HepG2 (cell line): ENCODE results near the gene ZNF593OS. TPM values are rescaled to one million over a fixed set of nuclear protein-coding genes. Genes with fewer than 3 reads are reported as not detected.

ENCODE experiments used
- ATAC-seq: fragments of 200-7000 bp; cut with Tn5 transposase; 3 replicates; pipeline ENCODE4 v1.9.1; 2020; ENCODE audit warnings: mild to moderate bottlenecking, moderate library complexity
- BruUV-seq: library from RNA; stranded (reverse); fragments of 400-500 nt; replicated peaks from 2 replicates; lab custom pipeline; 2021; lab: Mats Ljungman, UMichigan
- CTCF ChIA-PET: fragments of 300-600 bp; formaldehyde crosslinking; extraction: SDS; loops from one replicate; lab custom pipeline; 2021; ENCODE audit warnings: low total read pairs, inconsistent platforms, low intra/inter-chr PET ratio; lab: Yijun Ruan, JAX
- POLR2A ChIA-PET: fragments of 350-600 bp; sonication (Branson Sonifier 250); formaldehyde crosslinking; loops from one replicate; lab custom pipeline; 2020; ENCODE audit warnings: antibody characterized with exemption, inconsistent platforms; lab: Yijun Ruan, JAX
- DNase-seq: peaks from one replicate; pipeline ENCODE4 v3.0.0-alpha.2; 2015; ENCODE audit warnings: low spot score
- FAIRE-seq: peaks from 3 replicates; lab custom pipeline; 2011; peaks lifted over from hg19 to GRCh38; lab: Jason Lieb, UNC
- H2AFZ ChIP-seq: one replicate; pipeline ENCODE4 v1.6.1; 2011; ENCODE audit warnings: low read length, inconsistent platforms
- H3K27ac ChIP-seq: fragments of 300-600 bp; 3 replicates; pipeline ENCODE4 v1.8.0; 2011; ENCODE audit warnings: mixed run types, mild to moderate bottlenecking, mixed read lengths, low read length, inconsistent platforms; ENCODE audit not compliant: insufficient read depth; ENCODE audit errors: extremely low read length
- H3K27me3 ChIP-seq, 2 experiments: fragments of 200-600 bp in 1 of 2; 2 replicates in 1 of 2; 3 replicates in 1 of 2; pipeline versions ENCODE4 v1.6.0 to v1.8.0; 2011; ENCODE audit warnings: low read length in 2 of 2, mild to moderate bottlenecking in 2 of 2, moderate library complexity in 2 of 2, inconsistent platforms in 1 of 2; ENCODE audit not compliant: insufficient read depth in 2 of 2, control insufficient read depth in 1 of 2
- H3K36me3 ChIP-seq, 2 experiments: fragments of 200-600 bp in 1 of 2; replicated peaks in 1 of 2; 2 replicates in 1 of 2; 3 replicates in 1 of 2; pipeline versions ENCODE4 v1.5.1 to v1.8.0; 2011; ENCODE audit warnings: low read length in 2 of 2, inconsistent platforms in 1 of 2; ENCODE audit not compliant: insufficient read depth in 2 of 2, control insufficient read depth in 1 of 2
- H3K4me1 ChIP-seq: 2 replicates; pipeline ENCODE4 v1.5.1; 2012; ENCODE audit warnings: low read length, inconsistent platforms; ENCODE audit not compliant: insufficient read depth
- H3K4me2 ChIP-seq: 2 replicates; pipeline ENCODE4 v1.6.0; 2011; ENCODE audit warnings: low read depth, low read length, inconsistent platforms
- H3K4me3 ChIP-seq, 3 experiments: fragments of 200-600 bp in 1 of 3; sonication (generic), shearing (Covaris generic) in 1 of 3; replicated peaks in 1 of 3; 2 replicates each; pipeline ENCODE4 v1.5.1; 2011 to 2016; ENCODE audit warnings: low read length in 3 of 3, inconsistent platforms in 2 of 3, low read depth in 2 of 3, mild to moderate bottlenecking in 2 of 3, control low read depth in 1 of 3, mixed read lengths in 1 of 3; ENCODE audit not compliant: insufficient read depth in 1 of 3
- H3K79me2 ChIP-seq: one replicate; pipeline ENCODE4 v1.6.1; 2011; ENCODE audit warnings: low read length, inconsistent platforms; ENCODE audit not compliant: insufficient read depth
- H3K9ac ChIP-seq: 2 replicates; pipeline ENCODE4 v1.6.0; 2011; ENCODE audit warnings: mild to moderate bottlenecking, low read depth, low read length, inconsistent platforms; ENCODE audit not compliant: insufficient read depth
- H3K9me3 ChIP-seq: 2 replicates; pipeline ENCODE4 v1.5.1; 2012; ENCODE audit warnings: mild to moderate bottlenecking, low read length
- H4K20me1 ChIP-seq: 2 replicates; pipeline ENCODE4 v1.6.0; 2011; ENCODE audit warnings: inconsistent platforms, mild to moderate bottlenecking, low read length, moderate library complexity; ENCODE audit not compliant: insufficient read depth
- ELF3 ChIP-seq: IDR thresholded peaks from 2 replicates; pipeline ENCODE4 v1.6.1; 2016; ENCODE audit warnings: missing genetic modification reagents, missing compliant biosample characterization
- MTF2 ChIP-seq: sonication (generic); formaldehyde crosslinking; IDR thresholded peaks from 2 replicates; pipeline ENCODE4 v1.5.0; 2020; ENCODE audit warnings: missing genetic modification reagents, borderline replicate concordance
- ZC3H13 ChIP-seq: sonication (generic); formaldehyde crosslinking; IDR thresholded peaks from 2 replicates; pipeline ENCODE4 v1.8.1; 2023; ENCODE audit warnings: mild to moderate bottlenecking, missing genetic modification reagents, moderate library complexity
- ZNF337 ChIP-seq: sonication (generic); formaldehyde crosslinking; IDR thresholded peaks from 2 replicates; pipeline ENCODE4 v1.5.1; 2020; ENCODE audit warnings: missing genetic modification reagents, low read depth, mild to moderate bottlenecking, borderline replicate concordance
- ZNF33B ChIP-seq: sonication (generic); formaldehyde crosslinking; IDR thresholded peaks from 2 replicates; pipeline ENCODE4 v1.5.1; 2020; ENCODE audit warnings: mild to moderate bottlenecking, missing genetic modification reagents
- ZNF598 ChIP-seq: sonication (generic); formaldehyde crosslinking; IDR thresholded peaks from 2 replicates; pipeline ENCODE4 v1.5.1; 2020; ENCODE audit warnings: mild to moderate bottlenecking, missing genetic modification reagents, borderline replicate concordance
- WGBS: methylation state at CpG from one replicate; pipeline ENCODE4 v1.1.6; 2017; ENCODE audit warnings: low lambda C conversion rate; 5-methylcytosine and 5-hydroxymethylcytosine counted together
- in situ Hi-C: cut with HindIII; loops from 2 replicates; pipeline ENCODE4 v1.10.0; 2017; ENCODE audit warnings: low pct_unique_long_range_greater_than_20kb; ENCODE audit not compliant: extremely low pct_ligation_motif_present
- intact Hi-C: fragments of 100-400 bp; cut with micrococcal nuclease; formaldehyde crosslinking; loops from one replicate; pipeline ENCODE4 v1.10.0; 2022; ENCODE audit not compliant: unreplicated experiment
- polyA plus RNA-seq, 8 experiments: library from polyadenylated mRNA; depleted of rRNA in 3 of 8; stranded (reverse) in 7 of 8; unstranded in 1 of 8; fragments of >200 nt; fragmentation: Illumina TruSeq in 4 of 8; extraction: Trizol in 4 of 8; gene quantifications; 2 replicates each; pipeline versions ENCODE4 v1.2.1 to v1.2.3, GENCODE V29; 2011 to 2016; ENCODE audit warnings: low read depth in 4 of 8, missing spikeins in 1 of 8, mixed read lengths in 1 of 8; ENCODE audit not compliant: insufficient read depth in 1 of 8
- total RNA-seq, 5 experiments: library from RNA; depleted of rRNA; stranded (reverse); fragments of >200 nt; fragmentation: Illumina TruSeq; extraction: Trizol; gene quantifications; 2 replicates each; pipeline ENCODE4 v1.2.3, GENCODE V29; 2016; ENCODE audit warnings: low read depth in 1 of 5
- TF ChIP-seq, protein P1 (sequence below): sonication (generic); formaldehyde crosslinking; IDR thresholded peaks from 2 replicates; pipeline ENCODE4 v1.4.0; 2020; ENCODE audit warnings: mild to moderate bottlenecking, low read depth, missing genetic modification reagents

Gene ZNF593OS
- total and polyA plus RNA-seq, 2 of the 13 experiments (the other 11 are each of a cell fraction or from before 2014, with no cell fraction given), result not detected

DNA sequence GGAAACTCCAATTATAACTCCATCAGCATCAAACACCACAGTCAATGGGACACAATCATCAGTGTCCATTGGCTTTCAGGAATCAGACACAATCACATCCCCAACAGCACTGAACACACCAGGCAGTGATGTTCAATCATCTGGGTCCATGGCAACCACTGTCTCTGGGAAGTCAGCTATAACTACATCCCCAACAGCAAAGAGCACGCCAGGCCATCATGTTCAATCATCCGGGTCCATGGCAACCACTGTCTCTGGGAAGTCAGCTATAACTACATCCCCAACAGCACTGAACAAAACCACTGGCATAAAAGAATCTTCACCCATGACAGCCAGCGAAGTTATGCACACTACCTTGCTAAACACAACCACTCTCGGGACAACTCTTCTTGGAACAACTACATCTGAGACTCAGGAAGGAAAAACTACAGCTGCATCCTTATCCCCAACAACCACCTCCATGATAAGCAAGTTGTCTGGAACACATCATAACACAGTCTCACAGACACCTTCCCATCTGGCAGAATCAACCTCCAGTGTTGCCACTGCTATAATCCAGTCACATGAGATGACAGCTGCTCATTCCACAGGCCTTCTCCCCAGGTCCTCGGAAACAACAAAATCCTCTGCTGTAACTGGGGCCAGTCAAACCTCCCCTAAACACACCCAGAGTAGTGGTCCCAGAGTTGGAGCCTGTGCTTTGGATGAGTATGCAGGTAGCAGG lies 38.7 kb upstream of the ZNF593OS start:
- Histone ChIP-seq H3K36me3 (no peaks in the 10 kb centered on the region), H2AFZ (no peak overlapping the region), H3K4me2 (no peak overlapping the region), H3K4me1 (no peaks in the 10 kb centered on the region), H3K27me3 (peaks cover 0 to 1% of the 10 kb centered on the region in 2 experiments; a peak in 1 of 5 replicates), H4K20me1 (no peaks in the 10 kb centered on the region), H3K79me2 (no peaks in the 10 kb centered on the region), H3K9me3 (no peaks in the 10 kb centered on the region), H3K9ac (no peak overlapping the region), H3K4me3 (no peak overlapping the region), H3K27ac (no peak overlapping the region)
- ChIA-PET CTCF (no interaction called here), POLR2A (no interaction called here)
- FAIRE-seq (no peak), ATAC-seq (no peak), DNase-seq (no peak)
- 34% methylated on average over 5 of the region's 5 CpGs for WGBS
- intact Hi-C loops, result no loop called here
- in situ Hi-C loops, result no loop called here
- no TSS peak for BruUV-seq
- TF ChIP-seq ZNF337 (CRISPR knock-in tag) (no peak), MTF2 (CRISPR knock-in tag) (no peak), ELF3 (CRISPR knock-in tag) (no peak), ZC3H13 (CRISPR knock-in tag) (no peak), ZNF33B (CRISPR knock-in tag) (no peak), ZNF598 (no peak)
- TF ChIP-seq, protein P1, sequence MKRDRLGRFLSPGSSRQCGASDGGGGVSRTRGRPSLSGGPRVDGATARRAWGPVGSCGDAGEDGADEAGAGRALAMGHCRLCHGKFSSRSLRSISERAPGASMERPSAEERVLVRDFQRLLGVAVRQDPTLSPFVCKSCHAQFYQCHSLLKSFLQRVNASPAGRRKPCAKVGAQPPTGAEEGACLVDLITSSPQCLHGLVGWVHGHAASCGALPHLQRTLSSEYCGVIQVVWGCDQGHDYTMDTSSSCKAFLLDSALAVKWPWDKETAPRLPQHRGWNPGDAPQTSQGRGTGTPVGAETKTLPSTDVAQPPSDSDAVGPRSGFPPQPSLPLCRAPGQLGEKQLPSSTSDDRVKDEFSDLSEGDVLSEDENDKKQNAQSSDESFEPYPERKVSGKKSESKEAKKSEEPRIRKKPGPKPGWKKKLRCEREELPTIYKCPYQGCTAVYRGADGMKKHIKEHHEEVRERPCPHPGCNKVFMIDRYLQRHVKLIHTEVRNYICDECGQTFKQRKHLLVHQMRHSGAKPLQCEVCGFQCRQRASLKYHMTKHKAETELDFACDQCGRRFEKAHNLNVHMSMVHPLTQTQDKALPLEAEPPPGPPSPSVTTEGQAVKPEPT (CRISPR knock-in tag), result no peak
